Suprapubic skin (tissue), 4 donors: ENCODE measurements around the gene RNF111. TPM values are rescaled to one million over a fixed set of nuclear protein-coding genes. Genes with fewer than 3 reads are reported as not detected.
"Not testable (repeated sequence)": the region's sequence is repeated elsewhere in the genome, so short reads cannot be mapped to it uniquely, and the experiment has no call there.

Experiments
- DNase-seq, 2 donors: peaks; one replicate each; pipeline ENCODE4 v3.0.0-alpha.2; 2019; ENCODE audit warnings: low spot score in 2 of 2
- H3K27ac ChIP-seq: fragments of 200-600 bp; sonication (generic); one replicate; pipeline ENCODE4 v1.5.1; 2019
- H3K27me3 ChIP-seq: fragments of 200-600 bp; sonication (generic); one replicate; pipeline ENCODE4 v1.5.1; 2019
- H3K36me3 ChIP-seq: fragments of 200-600 bp; sonication (generic); one replicate; pipeline ENCODE4 v1.5.1; 2019
- H3K4me1 ChIP-seq: fragments of 200-600 bp; sonication (generic); one replicate; pipeline ENCODE4 v1.5.1; 2019
- H3K4me3 ChIP-seq: fragments of 200-600 bp; sonication (generic); one replicate; pipeline ENCODE4 v1.5.1; 2019; ENCODE audit warnings: mild to moderate bottlenecking
- H3K9me3 ChIP-seq: fragments of 200-600 bp; sonication (generic); one replicate; pipeline ENCODE4 v1.5.1; 2019
- EP300 ChIP-seq: sonication (generic); formaldehyde crosslinking; IDR thresholded peaks from one replicate; pipeline ENCODE4 v1.6.1; 2017; ENCODE audit warnings: antibody characterized with exemption
- POLR2A ChIP-seq, 2 donors: fragments of 450-650 bp; IDR thresholded peaks; one replicate each; pipeline ENCODE4 v1.6.1; 2017; ENCODE audit warnings: antibody characterized with exemption in 2 of 2, mild to moderate bottlenecking in 2 of 2, moderate library complexity in 2 of 2
- POLR2AphosphoS5 ChIP-seq, 3 donors: sonication (generic); formaldehyde crosslinking; IDR thresholded peaks; one replicate each; pipeline ENCODE4 v1.6.1; 2017; ENCODE audit warnings: antibody characterized with exemption in 3 of 3
- WGBS: methylation state at CpG from one replicate; pipeline ENCODE4 v1.1.5; 2018; 5-methylcytosine and 5-hydroxymethylcytosine counted together
- total RNA-seq, 4 donors: library from RNA; depleted of rRNA; stranded (reverse); fragments of >200 nt; gene quantifications; one replicate each; pipeline ENCODE4 v1.1.0, GENCODE V29; 2016
- TF ChIP-seq, protein P1 (sequence below), 2 donors: fragments of 200-600 bp in 1 of 2; fragments of 450-650 bp in 1 of 2; sonication (generic) in 1 of 2; IDR thresholded peaks; one replicate each; pipeline ENCODE4 v1.5.1; 2016 to 2019; ENCODE audit warnings: antibody characterized with exemption in 2 of 2, mild to moderate bottlenecking in 1 of 2, moderate library complexity in 1 of 2

The RNF111 gene
- total RNA-seq, 4 donors from 2014 or later = 15.2 to 34.4 (median 22.2) TPM

DNA sequence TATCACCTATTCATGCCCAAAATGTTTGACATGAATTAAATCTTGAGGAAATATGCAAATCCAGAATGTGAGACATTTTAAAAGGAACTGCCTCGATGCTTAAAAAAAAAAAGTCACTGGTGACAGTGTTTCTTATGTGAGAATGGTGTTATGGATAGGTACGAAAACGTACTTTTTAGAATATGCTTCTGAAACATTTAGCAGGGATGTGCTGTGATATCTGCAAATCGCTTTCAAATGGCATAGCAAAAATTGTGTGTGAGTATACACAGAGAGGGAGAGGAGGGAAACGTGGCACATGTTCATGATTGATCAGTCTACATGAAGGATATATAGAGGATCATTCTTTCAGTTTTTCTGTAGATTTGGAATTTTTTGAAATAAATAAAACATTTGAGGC is 133.5 kb downstream of the RNF111 start:
- H3K9me3 ChIP-seq = no peaks in the 10 kb centered on the region
- no peak for DNase-seq

DNA sequence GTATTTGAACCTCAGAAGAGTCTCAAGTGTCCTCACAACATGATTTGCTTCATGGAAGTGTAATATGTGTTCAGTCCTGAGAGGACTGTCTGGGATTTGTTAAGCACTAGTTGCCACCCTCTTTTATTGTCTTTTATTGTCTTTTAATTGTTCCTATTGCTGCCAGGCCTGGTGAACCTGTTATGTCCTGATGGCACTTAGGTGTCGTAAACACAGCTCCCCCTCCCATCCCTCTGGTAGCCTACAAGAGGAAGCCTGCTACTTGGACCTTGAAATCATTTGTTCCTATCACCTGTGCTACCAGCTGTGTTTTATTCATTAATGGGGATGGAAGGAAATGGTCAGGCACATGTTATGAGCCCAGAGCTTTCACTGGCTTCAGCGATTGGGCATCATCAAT is 136.8 kb downstream of the RNF111 start:
- Histone ChIP-seq H3K27me3 (no peaks in the 10 kb centered on the region), H3K4me3 (no peak overlapping the region), H3K9me3 (peaks cover 8% of the 10 kb centered on the region), H3K36me3 (no peaks in the 10 kb centered on the region), H3K4me1 (no peaks in the 10 kb centered on the region), H3K27ac (no peak overlapping the region)
- TF ChIP-seq POLR2A (IDR thresholded peaks at IDR 0.05) (no peak), EP300 (no peak), POLR2AphosphoS5 (IDR thresholded peaks at IDR 0.05) (no peak)
- TF ChIP-seq, protein P1, sequence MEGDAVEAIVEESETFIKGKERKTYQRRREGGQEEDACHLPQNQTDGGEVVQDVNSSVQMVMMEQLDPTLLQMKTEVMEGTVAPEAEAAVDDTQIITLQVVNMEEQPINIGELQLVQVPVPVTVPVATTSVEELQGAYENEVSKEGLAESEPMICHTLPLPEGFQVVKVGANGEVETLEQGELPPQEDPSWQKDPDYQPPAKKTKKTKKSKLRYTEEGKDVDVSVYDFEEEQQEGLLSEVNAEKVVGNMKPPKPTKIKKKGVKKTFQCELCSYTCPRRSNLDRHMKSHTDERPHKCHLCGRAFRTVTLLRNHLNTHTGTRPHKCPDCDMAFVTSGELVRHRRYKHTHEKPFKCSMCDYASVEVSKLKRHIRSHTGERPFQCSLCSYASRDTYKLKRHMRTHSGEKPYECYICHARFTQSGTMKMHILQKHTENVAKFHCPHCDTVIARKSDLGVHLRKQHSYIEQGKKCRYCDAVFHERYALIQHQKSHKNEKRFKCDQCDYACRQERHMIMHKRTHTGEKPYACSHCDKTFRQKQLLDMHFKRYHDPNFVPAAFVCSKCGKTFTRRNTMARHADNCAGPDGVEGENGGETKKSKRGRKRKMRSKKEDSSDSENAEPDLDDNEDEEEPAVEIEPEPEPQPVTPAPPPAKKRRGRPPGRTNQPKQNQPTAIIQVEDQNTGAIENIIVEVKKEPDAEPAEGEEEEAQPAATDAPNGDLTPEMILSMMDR (IDR thresholded peaks at IDR 0.05) = no peak
- no peak for DNase-seq
- 91% methylated on average over 2 of the region's 2 CpGs for WGBS

More for the DNA sequence above, 133.5 kb downstream of the RNF111 start:
- 92% methylated on average over 5 of the region's 5 CpGs for WGBS
- Histone ChIP-seq H3K4me1 (no peaks in the 10 kb centered on the region), H3K4me3 (no peak overlapping the region), H3K36me3 (no peaks in the 10 kb centered on the region), H3K27me3 (no peaks in the 10 kb centered on the region), H3K27ac (no peak overlapping the region)
- TF ChIP-seq POLR2A (IDR thresholded peaks at IDR 0.05) = no peak
- TF ChIP-seq, protein P1 (IDR thresholded peaks at IDR 0.05) = no peak
- no peak for TF ChIP-seq POLR2AphosphoS5 (IDR thresholded peaks at IDR 0.05)
- TF ChIP-seq EP300 = no peak

DNA sequence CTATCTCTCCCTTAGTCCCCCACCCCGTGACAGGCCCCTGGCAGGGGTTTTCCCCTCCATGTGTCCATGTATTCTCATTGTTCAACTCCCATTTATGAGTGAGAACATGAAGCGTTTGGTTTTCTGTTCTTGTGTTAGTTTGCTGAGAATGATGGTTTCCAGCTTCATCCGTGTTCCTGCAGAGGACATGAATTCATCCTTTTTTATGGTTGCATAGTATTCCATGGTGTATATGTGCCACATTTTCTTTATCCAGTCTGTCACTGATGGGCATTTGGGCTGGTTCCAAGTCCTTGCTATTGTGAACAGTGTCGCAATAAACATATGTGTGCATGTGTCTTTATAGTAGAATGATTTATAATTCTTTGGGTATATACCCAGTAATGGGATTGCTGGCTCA is 138.2 kb downstream of the RNF111 start:
- H3K36me3 ChIP-seq, H3K27ac ChIP-seq, H3K27me3 ChIP-seq, DNase-seq, H3K4me1 ChIP-seq, H3K4me3 ChIP-seq: not testable (repeated sequence)
- WGBS = 98% methylated on average over 4 of the region's 4 CpGs
- peaks cover 14% of the 10 kb centered on the region for H3K9me3 ChIP-seq

DNA sequence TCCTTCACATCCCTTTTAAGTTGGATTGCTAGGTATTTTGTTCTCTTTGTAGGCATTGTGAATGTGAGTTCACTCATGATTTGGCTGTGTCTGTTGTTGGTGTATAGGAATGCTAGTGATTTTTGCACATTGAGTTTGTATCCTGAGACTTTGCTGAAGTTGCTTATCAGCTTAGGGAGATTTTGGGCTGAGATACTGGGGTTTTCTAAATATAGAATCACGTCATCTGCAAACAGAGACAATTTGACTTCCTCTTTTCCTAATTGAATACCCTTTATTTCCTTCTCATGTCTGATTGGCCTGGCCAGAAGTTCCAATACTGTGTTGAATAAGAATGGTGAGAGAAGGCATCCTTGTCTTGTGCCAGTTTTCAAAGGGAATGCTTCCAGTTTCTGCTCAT is 139.8 kb downstream of the RNF111 start:
- H3K27me3 ChIP-seq, H3K27ac ChIP-seq, H3K36me3 ChIP-seq, H3K4me1 ChIP-seq, DNase-seq, H3K4me3 ChIP-seq: not testable (repeated sequence)
- H3K9me3 ChIP-seq = peaks cover 14% of the 10 kb centered on the region
- 87% methylated on average over 1 of the region's 1 CpG for WGBS

DNA sequence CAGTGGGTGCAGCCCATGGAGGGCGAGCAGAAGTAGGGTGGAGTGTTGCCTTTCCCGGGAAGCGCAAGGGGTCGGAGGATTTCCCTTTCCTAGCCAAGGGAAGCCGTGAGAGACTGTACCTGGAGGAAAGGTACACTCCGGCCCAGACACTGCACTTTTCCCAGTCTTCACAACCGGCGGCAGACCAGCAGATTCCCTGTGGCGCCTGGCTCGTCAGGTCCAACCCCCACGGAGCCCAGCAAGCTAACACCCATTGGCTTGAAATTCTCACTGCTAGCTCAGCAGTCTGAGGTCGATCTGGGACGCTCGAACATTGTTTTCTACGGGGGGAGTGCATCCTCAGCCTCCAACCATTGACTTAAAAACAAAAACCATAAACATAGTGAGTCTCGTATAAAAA is 144.0 kb downstream of the RNF111 start:
- Histone ChIP-seq H3K27ac (no peak overlapping the region), H3K36me3 (peaks cover 22% of the 10 kb centered on the region), H3K27me3 (no peaks in the 10 kb centered on the region), H3K4me3 (no peak overlapping the region), H3K9me3 (peaks cover 14% of the 10 kb centered on the region), H3K4me1 (no peaks in the 10 kb centered on the region)
- DNase-seq = no peak
- 95% methylated on average over 16 of the region's 16 CpGs for WGBS
- TF ChIP-seq, protein P1 (IDR thresholded peaks at IDR 0.05) = no peak
- TF ChIP-seq POLR2AphosphoS5 (IDR thresholded peaks at IDR 0.05) (no peak), POLR2A (IDR thresholded peaks at IDR 0.05) (no peak), EP300 (no peak)

DNA sequence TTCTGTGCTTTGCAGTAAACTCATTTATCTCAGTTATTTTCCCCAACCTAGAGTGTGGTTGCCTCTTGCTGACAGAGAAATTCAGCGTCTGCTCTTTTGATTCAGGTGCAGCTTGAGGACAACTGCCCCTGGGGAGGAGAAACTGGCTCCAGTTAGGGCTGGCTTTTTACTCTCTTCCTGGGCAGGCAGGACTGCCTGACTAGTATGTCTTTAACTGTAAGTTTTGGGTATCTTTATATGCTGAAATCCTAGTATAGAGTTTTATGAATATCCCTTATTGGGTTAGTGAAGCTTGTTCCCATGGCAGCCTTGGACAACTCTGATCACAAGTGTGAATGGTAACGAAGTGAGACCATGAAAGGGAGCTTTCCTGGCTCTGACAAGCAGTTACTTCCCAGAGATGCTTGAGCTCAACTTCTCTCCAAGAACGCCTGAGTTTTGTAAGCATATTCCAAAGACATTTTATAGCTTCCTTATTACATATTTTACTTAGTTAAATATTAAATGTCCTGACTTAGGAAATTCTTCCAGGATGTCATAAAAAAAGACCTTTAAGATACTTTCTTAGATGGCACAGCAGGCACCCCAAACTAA is 144.6 kb downstream of the RNF111 start:
- Histone ChIP-seq H3K9me3 (peaks cover 14% of the 10 kb centered on the region), H3K27me3 (no peaks in the 10 kb centered on the region), H3K36me3 (peaks cover 28% of the 10 kb centered on the region), H3K4me3 (no peak overlapping the region), H3K27ac (no peak overlapping the region), H3K4me1 (no peaks in the 10 kb centered on the region)
- TF ChIP-seq POLR2AphosphoS5 (IDR thresholded peaks at IDR 0.05) (no peak), EP300 (no peak), POLR2A (IDR thresholded peaks at IDR 0.05) (no peak)
- TF ChIP-seq, protein P1 (IDR thresholded peaks at IDR 0.05) = no peak
- 91% methylated on average over 3 of the region's 3 CpGs for WGBS
- no peak for DNase-seq
